Activated T-cell treated with anti-CD3 and anti-CD28 coated beads, Interleukin-2, amount 50 U/mL, for 24 hours (primary cell): ENCODE measurements around the gene WDR6.

Experiments
- DNase-seq: peaks from one replicate; pipeline ENCODE4 v3.0.0-alpha.2; 2020
- H3K27ac Mint-ChIP-seq: 2 replicates; pipeline ENCODE4 v1.8.0; 2020; ENCODE audit warnings: mild to moderate bottlenecking, mixed read lengths
- H3K27me3 Mint-ChIP-seq: 2 replicates; pipeline ENCODE4 v1.8.0; 2020; ENCODE audit warnings: mixed read lengths
- H3K36me3 Mint-ChIP-seq: 2 replicates; pipeline ENCODE4 v1.8.0; 2020; ENCODE audit warnings: low read depth, mixed read lengths
- H3K4me1 Mint-ChIP-seq: 2 replicates; pipeline ENCODE4 v1.8.0; 2020; ENCODE audit warnings: low read depth, mixed read lengths
- H3K4me3 Mint-ChIP-seq: 2 replicates; pipeline ENCODE4 v1.8.0; 2020; ENCODE audit warnings: mild to moderate bottlenecking, moderate library complexity, mixed read lengths
- H3K9me3 Mint-ChIP-seq: 2 replicates; pipeline ENCODE4 v1.8.0; 2020; ENCODE audit warnings: mixed read lengths

Gene WDR6, protein sequence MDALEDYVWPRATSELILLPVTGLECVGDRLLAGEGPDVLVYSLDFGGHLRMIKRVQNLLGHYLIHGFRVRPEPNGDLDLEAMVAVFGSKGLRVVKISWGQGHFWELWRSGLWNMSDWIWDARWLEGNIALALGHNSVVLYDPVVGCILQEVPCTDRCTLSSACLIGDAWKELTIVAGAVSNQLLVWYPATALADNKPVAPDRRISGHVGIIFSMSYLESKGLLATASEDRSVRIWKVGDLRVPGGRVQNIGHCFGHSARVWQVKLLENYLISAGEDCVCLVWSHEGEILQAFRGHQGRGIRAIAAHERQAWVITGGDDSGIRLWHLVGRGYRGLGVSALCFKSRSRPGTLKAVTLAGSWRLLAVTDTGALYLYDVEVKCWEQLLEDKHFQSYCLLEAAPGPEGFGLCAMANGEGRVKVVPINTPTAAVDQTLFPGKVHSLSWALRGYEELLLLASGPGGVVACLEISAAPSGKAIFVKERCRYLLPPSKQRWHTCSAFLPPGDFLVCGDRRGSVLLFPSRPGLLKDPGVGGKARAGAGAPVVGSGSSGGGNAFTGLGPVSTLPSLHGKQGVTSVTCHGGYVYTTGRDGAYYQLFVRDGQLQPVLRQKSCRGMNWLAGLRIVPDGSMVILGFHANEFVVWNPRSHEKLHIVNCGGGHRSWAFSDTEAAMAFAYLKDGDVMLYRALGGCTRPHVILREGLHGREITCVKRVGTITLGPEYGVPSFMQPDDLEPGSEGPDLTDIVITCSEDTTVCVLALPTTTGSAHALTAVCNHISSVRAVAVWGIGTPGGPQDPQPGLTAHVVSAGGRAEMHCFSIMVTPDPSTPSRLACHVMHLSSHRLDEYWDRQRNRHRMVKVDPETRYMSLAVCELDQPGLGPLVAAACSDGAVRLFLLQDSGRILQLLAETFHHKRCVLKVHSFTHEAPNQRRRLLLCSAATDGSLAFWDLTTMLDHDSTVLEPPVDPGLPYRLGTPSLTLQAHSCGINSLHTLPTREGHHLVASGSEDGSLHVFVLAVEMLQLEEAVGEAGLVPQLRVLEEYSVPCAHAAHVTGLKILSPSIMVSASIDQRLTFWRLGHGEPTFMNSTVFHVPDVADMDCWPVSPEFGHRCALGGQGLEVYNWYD

DNA sequence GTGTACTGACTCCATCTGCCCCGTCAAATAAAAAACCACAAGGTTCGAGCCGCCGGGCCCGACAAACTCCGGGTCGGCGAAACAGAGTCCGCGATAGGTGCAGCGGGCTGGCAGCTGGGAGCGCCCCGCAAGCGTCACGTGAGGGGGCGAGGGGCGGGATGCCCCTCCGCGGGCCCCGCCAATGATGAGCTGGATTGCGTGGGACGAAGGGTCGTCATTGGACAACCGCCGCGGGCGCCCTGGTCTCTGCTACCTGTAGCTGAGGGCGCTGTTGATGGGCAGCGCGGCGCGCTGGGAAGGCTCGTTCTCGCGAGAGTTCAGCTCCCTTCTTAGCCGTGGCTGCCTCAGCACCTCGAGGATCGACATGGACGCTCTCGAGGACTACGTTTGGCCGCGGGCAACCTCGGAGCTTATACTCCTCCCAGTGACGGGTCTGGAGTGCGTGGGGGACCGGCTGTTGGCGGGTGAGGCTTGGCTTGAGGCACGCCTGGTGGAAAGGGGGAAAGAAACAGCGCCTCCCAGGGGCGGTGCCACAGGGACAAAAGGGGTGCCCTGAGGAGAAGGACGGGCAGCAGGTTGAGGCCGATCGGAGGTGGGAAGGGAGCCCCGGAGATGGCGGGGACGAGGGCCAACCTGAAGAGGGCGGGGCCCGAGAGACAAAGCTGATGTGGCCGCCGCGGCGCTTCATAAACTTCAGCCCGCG lies at the start of gene WDR6:
Gene WDR6 (plus strand): TSS at position 324 of the 703 bp plus-strand sequence. CDS start 41 bp downstream, at position 365.
- peak; percentile 96 for DNase-seq
- Mint-ChIP-seq H3K9me3 (no peaks in the 10 kb centered on the region), H3K4me3 (peak within 1 kb of the TSS; percentile 97), H3K36me3 (peaks cover 45% of the 10 kb centered on the region), H3K27me3 (no peaks in the 10 kb centered on the region), H3K27ac (peak within 1 kb of the TSS; percentile 100), H3K4me1 (peaks cover 33% of the 10 kb centered on the region)

DNA sequence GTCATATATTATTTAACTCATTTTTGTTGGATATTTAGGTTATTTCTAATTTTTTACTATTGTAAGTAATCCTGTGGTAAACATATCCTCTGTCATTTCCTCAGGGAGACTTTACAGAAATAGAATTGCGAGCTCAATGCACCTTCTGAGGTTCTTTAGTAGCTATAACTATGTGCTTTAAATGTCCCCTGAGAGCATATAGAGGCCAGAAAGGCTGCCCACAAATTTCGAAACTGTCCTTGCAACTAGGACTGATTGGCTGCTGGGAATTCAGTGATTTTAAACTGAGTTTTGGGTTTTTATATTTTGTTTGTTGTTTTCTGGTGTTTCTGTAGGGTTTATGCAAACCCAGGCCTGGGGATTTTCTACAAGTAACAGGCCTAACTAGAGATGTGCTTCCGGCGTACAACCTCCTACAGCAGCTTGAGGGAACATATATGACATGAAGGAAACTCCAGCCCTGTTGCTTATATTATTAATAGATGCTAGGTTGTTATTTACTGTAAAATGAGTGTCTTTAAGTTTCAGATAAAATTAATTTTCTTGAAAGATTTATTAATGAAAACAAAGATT lies 46.3 kb upstream of the WDR6 start:
- peak overlapping the region; percentile 37 for H3K27ac Mint-ChIP-seq

DNA sequence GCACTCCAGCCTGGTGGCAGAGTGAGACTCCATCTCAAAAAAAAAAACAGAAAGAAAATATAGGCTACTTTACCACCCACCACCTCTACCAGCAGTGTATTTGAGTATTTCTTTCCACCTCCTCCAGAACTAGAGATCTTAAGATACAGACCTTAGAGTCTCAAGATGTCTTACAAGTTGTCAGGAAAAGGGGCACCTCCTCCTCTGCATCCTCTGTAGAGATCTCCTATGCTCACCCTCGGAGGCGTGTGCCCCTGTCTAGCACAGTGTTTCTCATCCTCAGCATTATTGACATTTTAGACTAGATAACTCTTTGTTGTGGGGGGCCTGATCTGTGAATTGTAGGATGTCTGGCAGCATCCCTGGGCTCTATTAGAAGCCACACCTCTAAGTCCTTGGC lies 44.9 kb upstream of the WDR6 start:
- peak; percentile 8 for DNase-seq
- H3K27ac Mint-ChIP-seq: peak overlapping the region; percentile 56
- no peaks in the 10 kb centered on the region for H3K9me3 Mint-ChIP-seq
- H3K27me3 Mint-ChIP-seq: no peaks in the 10 kb centered on the region
- H3K4me3 Mint-ChIP-seq: no peak overlapping the region
- H3K36me3 Mint-ChIP-seq: peaks cover 78% of the 10 kb centered on the region
- H3K4me1 Mint-ChIP-seq: peaks cover 29% of the 10 kb centered on the region

More for the DNA sequence above, 46.3 kb upstream of the WDR6 start:
- H3K4me1 Mint-ChIP-seq: peaks cover 15% of the 10 kb centered on the region
- no peak for DNase-seq
- no peak overlapping the region for H3K4me3 Mint-ChIP-seq
- no peaks in the 10 kb centered on the region for H3K27me3 Mint-ChIP-seq
- no peaks in the 10 kb centered on the region for H3K9me3 Mint-ChIP-seq
- H3K36me3 Mint-ChIP-seq: peaks cover 72% of the 10 kb centered on the region

DNA sequence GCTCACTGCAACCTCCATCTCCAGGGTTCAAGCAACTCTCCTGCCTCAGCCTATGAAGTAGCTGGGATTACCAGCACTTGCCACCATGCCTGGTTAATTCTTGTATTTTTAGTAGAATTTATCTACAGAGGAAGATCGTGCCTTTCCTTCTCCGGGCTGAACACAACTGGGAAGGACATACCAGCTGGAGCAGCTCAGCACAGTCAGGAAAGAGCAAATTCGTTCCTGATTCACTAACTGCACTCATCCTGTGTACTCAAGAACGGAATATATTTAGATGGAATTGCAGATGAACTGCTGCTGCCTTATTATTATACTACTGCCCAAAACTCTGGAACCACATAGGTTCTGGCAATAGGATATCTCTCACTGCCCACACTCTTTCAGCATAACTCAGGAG lies 44.3 kb upstream of the WDR6 start:
- peaks cover 78% of the 10 kb centered on the region for H3K36me3 Mint-ChIP-seq
- H3K4me3 Mint-ChIP-seq: no peak overlapping the region
- H3K4me1 Mint-ChIP-seq: peaks cover 31% of the 10 kb centered on the region
- H3K9me3 Mint-ChIP-seq: no peaks in the 10 kb centered on the region
- H3K27me3 Mint-ChIP-seq: no peaks in the 10 kb centered on the region
- DNase-seq: peak; percentile 11
- peak overlapping the region; percentile 27 for H3K27ac Mint-ChIP-seq

DNA sequence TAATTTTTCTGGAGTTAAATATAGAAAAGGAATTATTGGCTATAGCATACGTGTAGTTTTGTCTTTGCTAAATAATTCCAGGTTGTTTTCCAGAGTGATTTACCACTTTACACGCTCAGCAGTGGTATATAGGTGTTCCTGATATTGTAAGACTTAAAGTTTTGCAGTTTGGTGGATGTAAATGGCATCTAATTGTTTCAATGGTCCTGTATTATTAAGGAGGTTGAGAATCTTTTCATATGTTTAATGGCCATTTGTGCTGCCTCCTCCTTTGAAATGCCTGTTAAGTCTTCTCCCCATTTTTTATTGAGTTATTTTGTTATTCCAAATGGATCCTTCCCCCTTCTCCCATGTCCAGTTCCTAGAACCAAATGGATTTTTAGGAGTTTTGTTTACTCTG lies 43.6 kb upstream of the WDR6 start:
- no peak for DNase-seq
- Mint-ChIP-seq H3K27me3 (no peaks in the 10 kb centered on the region), H3K36me3 (peaks cover 80% of the 10 kb centered on the region), H3K4me1 (peaks cover 31% of the 10 kb centered on the region), H3K27ac (no peak overlapping the region), H3K4me3 (no peak overlapping the region), H3K9me3 (no peaks in the 10 kb centered on the region)

DNA sequence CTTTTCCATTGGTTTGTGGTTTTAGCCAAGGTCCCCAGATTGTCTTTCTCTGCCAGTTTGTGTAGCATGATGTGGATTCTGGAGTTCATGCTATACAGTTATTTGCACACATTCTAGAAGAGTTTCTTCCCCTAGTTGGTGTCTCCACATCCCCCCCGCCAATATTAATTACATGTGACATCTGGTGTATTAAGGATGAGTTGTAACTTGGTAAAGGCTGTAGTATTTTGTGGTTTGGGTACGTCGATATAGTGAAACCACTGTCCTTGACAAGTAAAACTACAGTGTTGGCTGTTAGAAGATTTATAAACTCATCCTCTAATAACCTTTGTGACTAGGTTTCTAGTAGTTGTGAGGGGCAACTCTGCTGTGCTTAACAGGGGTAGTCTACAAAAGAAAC lies 40.8 kb upstream of the WDR6 start:
- no peak for DNase-seq
- Mint-ChIP-seq H3K9me3 (no peaks in the 10 kb centered on the region), H3K36me3 (peaks cover 93% of the 10 kb centered on the region), H3K27me3 (no peaks in the 10 kb centered on the region), H3K4me3 (no peak overlapping the region), H3K4me1 (peaks cover 29% of the 10 kb centered on the region), H3K27ac (peak overlapping the region; percentile 70)

DNA sequence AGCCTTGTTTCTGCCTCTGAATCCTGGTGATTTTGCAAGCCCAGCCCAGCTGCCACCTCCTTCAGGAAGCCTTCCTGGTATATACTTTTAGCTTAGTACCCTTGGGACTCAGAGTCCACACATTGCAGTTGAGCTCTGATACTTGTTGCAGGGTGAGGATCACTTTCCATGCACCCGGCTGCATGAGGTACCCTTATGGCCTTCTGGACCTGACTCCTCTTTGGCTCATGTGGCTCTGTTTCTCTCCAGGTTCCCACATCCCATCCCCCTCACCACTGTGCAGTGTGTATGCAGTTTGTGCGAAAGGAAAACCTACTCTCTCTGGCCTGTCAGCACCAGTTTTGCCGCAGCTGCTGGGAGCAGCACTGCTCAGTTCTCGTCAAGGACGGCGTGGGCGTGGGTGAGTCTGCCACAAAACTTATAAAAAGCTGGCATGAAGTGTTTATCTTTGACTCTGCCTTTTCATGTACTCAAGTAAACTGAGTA lies 40.3 kb upstream of the WDR6 start:
- H3K36me3 Mint-ChIP-seq: peaks cover 93% of the 10 kb centered on the region
- H3K9me3 Mint-ChIP-seq: no peaks in the 10 kb centered on the region
- H3K27ac Mint-ChIP-seq: peak overlapping the region; percentile 70
- peaks cover 23% of the 10 kb centered on the region for H3K4me1 Mint-ChIP-seq
- H3K27me3 Mint-ChIP-seq: no peaks in the 10 kb centered on the region
- no peak overlapping the region for H3K4me3 Mint-ChIP-seq
- peak; percentile 52 for DNase-seq

DNA sequence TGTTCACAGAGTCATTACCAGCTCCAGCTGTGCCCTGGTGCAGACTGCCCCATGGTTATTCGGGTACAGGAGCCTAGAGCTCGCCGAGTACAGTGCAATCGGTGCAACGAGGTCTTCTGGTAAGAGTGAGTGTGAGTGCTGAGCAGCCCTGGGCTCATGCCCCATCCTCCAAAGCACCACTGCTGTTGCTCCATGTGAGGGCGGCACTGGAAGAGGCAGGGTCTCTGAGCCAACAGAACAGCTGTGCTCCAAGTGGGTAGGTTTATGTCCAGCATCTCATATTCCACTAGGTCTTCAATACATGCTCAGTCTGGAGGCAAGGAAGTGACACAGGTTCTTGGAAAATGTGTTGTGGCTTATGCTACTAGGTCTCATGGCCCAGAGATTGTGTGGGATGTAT lies 36.6 kb upstream of the WDR6 start:
- peak; percentile 14 for DNase-seq
- Mint-ChIP-seq H3K9me3 (no peaks in the 10 kb centered on the region), H3K4me1 (peaks cover 17% of the 10 kb centered on the region), H3K27ac (peak overlapping the region; percentile 22), H3K36me3 (peaks cover 98% of the 10 kb centered on the region), H3K4me3 (no peak overlapping the region), H3K27me3 (no peaks in the 10 kb centered on the region)

DNA sequence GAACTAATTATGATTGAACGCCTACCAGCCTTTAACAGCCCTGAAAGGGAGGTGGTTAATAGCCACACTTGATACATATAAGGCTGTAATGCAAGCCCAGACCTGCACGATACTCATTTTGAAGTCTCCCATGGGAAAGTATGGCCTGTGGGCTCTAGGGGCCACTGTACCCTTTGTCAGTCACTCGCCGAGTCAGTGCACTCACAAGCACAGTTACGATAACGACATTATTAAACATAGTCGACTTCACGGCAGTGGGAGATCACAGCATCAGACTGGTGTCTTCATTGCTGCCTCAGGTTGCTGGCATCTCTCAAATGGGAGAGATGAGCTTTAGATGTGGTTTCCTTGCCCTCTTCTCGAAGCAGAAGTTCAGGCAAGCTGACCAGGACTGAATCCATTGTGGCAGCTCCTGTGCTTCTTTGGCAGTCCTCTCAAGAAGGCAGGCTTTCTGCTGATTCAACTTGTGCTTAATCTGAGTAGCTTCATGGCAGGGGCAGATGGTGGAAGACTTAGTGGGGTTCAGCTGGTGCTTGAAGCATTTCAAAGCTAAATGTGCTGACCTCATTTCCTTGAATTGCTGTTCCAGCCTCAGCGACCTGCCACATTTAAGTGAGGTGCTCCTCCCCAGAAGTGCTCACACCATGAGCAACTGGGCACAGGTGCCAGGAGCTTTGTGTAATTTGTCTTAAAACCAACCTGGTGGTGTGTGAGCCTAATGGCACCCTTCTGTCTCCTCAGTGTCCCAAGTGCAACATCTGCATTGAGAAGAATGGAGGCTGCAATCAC lies 32.9 kb upstream of the WDR6 start:
- peak overlapping the region; percentile 58 for H3K27ac Mint-ChIP-seq
- H3K4me3 Mint-ChIP-seq: no peak overlapping the region
- H3K4me1 Mint-ChIP-seq: no peaks in the 10 kb centered on the region
- peaks cover 92% of the 10 kb centered on the region for H3K36me3 Mint-ChIP-seq
- no peaks in the 10 kb centered on the region for H3K9me3 Mint-ChIP-seq
- no peaks in the 10 kb centered on the region for H3K27me3 Mint-ChIP-seq
- peak; percentile 28 for DNase-seq

DNA sequence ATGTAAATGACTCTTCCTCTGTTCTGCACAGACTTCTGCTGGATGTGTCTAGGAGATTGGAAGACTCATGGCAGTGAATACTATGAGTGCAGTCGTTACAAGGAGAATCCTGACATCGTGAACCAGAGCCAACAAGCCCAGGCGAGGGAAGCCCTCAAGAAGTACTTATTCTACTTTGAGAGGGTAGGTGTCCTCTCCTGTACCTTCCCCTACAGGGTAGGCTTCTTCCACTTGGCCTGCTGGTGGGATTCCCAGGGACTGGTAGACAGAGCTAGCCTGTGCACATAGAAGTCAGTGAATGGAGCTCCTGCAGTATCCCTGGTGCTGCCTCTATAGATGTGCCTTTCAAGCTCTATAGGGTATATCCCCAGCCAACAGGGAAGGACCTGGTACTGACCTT lies 27.7 kb upstream of the WDR6 start:
- Mint-ChIP-seq H3K4me1 (no peaks in the 10 kb centered on the region), H3K27ac (peak overlapping the region; percentile 31), H3K36me3 (peaks cover 92% of the 10 kb centered on the region), H3K9me3 (no peaks in the 10 kb centered on the region), H3K27me3 (no peaks in the 10 kb centered on the region), H3K4me3 (no peak overlapping the region)
- peak; percentile 22 for DNase-seq

DNA sequence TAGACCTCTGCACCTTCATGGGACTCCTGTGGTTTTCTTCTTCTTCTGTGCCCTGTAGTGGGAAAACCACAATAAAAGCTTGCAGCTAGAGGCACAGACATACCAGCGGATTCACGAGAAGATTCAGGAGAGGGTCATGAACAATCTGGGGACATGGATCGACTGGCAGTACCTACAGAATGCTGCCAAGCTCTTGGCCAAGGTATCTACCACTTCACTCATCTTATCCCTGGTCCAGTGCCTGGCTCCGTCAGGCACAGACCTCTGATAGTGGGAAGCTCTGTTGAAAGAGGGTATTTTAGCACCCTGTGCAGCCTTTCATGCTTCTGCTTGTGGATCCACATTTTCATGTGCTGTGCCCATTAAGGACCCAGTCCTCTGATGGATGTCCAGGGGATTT lies 26.9 kb upstream of the WDR6 start:
- Mint-ChIP-seq H3K9me3 (no peaks in the 10 kb centered on the region), H3K36me3 (peaks cover 92% of the 10 kb centered on the region)

DNA sequence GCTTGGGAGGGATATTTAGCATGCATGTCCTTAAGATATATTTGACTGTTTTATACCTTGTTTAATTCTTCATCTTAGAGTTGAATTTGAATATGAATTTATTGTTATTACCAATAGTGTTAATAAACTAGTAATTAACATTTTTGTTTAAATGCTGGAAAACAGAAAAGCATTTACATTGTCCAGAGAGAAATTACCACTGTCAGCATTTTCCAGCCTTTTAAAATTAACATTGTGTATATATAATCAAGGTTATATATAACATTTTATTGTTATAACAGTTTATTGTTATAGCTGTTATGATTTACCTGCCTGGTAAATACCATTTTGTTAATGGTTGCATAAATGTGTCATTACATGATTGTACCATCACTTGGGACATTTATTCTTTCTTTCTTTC lies 25.2 kb upstream of the WDR6 start:
- Mint-ChIP-seq H3K27me3 (no peaks in the 10 kb centered on the region), H3K9me3 (no peaks in the 10 kb centered on the region), H3K4me1 (peaks cover 1% of the 10 kb centered on the region), H3K27ac (no peak overlapping the region), H3K36me3 (peaks cover 93% of the 10 kb centered on the region), H3K4me3 (no peak overlapping the region)
- DNase-seq: no peak

More for the DNA sequence above, 26.9 kb upstream of the WDR6 start:
- Mint-ChIP-seq H3K4me1 (no peaks in the 10 kb centered on the region), H3K4me3 (no peak overlapping the region), H3K27ac (no peak overlapping the region), H3K27me3 (no peaks in the 10 kb centered on the region)
- DNase-seq: peak; percentile 20

DNA sequence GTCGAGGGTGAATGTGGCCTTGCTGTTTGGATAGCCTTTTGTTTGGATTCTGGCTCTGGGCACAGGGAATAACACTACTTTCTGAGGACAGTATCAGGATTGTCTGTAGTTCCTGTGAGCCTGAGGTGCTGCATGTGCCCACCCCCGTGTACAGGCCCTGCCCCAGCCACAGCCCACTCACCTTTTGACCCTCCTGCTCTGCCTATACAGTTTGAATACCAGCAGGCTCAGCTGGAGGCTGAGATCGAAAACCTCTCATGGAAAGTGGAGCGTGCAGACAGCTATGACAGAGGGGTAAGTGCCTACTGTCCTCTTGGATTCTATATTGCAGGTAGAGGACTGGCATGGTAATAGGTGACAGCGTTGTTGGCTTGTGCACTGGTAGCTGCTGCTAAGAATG lies 24.5 kb upstream of the WDR6 start:
- H3K4me1 Mint-ChIP-seq: peaks cover 3% of the 10 kb centered on the region
- peaks cover 91% of the 10 kb centered on the region for H3K36me3 Mint-ChIP-seq
- no peaks in the 10 kb centered on the region for H3K27me3 Mint-ChIP-seq
- H3K27ac Mint-ChIP-seq: peak overlapping the region; percentile 23
- H3K9me3 Mint-ChIP-seq: no peaks in the 10 kb centered on the region
- no peak for DNase-seq
- no peak overlapping the region for H3K4me3 Mint-ChIP-seq
